ENCODE results near the gene SCN4A. TPM values are rescaled to one million over a fixed set of nuclear protein-coding genes. Genes with fewer than 3 reads are reported as not detected.

The SCN4A gene
- total and polyA plus RNA-seq, 2 of the 13 experiments (the other 11 are each of a cell fraction or from before 2014, with no cell fraction given), result 0.02 to 0.03 TPM

DNA sequence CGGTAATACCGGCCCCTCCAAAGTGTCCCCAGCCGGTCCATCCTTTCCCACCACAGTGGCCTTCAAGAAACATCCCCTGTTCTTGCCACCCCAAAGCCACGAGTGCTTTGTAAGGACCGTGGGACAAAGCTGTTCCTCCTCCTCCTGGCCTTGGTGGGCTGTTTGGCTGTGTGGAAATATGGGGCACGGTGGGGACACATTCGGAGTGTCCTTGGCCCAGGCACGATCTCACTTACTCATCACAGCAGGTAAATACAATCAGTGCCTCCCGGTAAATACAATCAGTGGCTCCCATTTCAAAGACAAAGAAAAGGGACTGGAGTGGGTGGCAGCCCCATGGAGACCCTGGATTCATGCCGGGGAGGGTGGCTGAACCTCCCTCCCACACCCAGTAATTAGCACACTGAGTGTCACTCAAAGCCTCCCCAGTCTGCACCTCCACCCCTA is 10.4 kb downstream of the SCN4A start (continued):
- TF ChIP-seq SCMH1 (CRISPR knock-in tag; IDR thresholded peaks at IDR 0.05; ENCODE audit: borderline replicate concordance) (no peak), DNMT3B (CRISPR knock-in tag; conservative IDR thresholded peaks at IDR 0.05) (peak; percentile 78; the same call in 1 of the 2 replicates), ZNF567 (CRISPR knock-in tag; IDR thresholded peaks at IDR 0.05; ENCODE audit: borderline replicate concordance) (no peak), ZNF143 (CRISPR knock-in tag; IDR thresholded peaks at IDR 0.05) (no peak), SOX5 (CRISPR knock-in tag; IDR thresholded peaks at IDR 0.05; ENCODE audit: borderline replicate concordance) (peak; percentile 65), SRSF9 (IDR thresholded peaks at IDR 0.05; ENCODE audit: borderline replicate concordance, insufficient read depth, low read depth, low read length, poor library complexity, severe bottlenecking) (no peak), ZNF891 (CRISPR knock-in tag; IDR thresholded peaks at IDR 0.05) (no peak), ZNF235 (CRISPR knock-in tag; IDR thresholded peaks at IDR 0.05; ENCODE audit: borderline replicate concordance) (no peak), ZNF792 (CRISPR knock-in tag; IDR thresholded peaks at IDR 0.05) (no peak), KDM5A (IDR thresholded peaks at IDR 0.05; ENCODE audit: borderline replicate concordance, low read length) (no peak), TARDBP (CRISPR knock-in tag; IDR thresholded peaks at IDR 0.05) (no peak), ZEB1 (IDR thresholded peaks at IDR 0.05; ENCODE audit: insufficient replicate concordance, low read depth) (no peak), ZNF501 (CRISPR knock-in tag; IDR thresholded peaks at IDR 0.05) (peak; percentile 58; the same call in 1 of the 2 replicates)
- TF ChIP-seq, protein P1, sequence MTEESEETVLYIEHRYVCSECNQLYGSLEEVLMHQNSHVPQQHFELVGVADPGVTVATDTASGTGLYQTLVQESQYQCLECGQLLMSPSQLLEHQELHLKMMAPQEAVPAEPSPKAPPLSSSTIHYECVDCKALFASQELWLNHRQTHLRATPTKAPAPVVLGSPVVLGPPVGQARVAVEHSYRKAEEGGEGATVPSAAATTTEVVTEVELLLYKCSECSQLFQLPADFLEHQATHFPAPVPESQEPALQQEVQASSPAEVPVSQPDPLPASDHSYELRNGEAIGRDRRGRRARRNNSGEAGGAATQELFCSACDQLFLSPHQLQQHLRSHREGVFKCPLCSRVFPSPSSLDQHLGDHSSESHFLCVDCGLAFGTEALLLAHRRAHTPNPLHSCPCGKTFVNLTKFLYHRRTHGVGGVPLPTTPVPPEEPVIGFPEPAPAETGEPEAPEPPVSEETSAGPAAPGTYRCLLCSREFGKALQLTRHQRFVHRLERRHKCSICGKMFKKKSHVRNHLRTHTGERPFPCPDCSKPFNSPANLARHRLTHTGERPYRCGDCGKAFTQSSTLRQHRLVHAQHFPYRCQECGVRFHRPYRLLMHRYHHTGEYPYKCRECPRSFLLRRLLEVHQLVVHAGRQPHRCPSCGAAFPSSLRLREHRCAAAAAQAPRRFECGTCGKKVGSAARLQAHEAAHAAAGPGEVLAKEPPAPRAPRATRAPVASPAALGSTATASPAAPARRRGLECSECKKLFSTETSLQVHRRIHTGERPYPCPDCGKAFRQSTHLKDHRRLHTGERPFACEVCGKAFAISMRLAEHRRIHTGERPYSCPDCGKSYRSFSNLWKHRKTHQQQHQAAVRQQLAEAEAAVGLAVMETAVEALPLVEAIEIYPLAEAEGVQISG (CRISPR knock-in tag; IDR thresholded peaks at IDR 0.05), result no peak
- TF ChIP-seq, protein P2, sequence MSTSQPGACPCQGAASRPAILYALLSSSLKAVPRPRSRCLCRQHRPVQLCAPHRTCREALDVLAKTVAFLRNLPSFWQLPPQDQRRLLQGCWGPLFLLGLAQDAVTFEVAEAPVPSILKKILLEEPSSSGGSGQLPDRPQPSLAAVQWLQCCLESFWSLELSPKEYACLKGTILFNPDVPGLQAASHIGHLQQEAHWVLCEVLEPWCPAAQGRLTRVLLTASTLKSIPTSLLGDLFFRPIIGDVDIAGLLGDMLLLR (CRISPR knock-in tag; IDR thresholded peaks at IDR 0.05), result no peak
- TF ChIP-seq, protein P3, sequence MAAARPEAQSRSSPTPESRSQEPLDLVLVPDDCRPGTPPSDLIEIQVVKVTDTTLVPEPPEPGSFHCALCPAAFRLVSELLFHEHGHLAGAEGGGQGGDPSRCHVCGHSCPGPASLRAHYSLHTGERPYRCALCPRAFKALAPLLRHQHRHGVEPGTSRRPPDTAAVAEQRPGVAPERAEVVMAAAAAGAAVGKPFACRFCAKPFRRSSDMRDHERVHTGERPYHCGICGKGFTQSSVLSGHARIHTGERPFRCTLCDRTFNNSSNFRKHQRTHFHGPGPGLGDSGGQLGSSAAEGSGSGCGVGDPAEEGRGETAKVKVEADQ (CRISPR knock-in tag; IDR thresholded peaks at IDR 0.05; ENCODE audit: borderline replicate concordance), result 0 out of 2 replicates have a peak, but pooled peaks have one; percentile 57
- TF ChIP-seq, protein P4, sequence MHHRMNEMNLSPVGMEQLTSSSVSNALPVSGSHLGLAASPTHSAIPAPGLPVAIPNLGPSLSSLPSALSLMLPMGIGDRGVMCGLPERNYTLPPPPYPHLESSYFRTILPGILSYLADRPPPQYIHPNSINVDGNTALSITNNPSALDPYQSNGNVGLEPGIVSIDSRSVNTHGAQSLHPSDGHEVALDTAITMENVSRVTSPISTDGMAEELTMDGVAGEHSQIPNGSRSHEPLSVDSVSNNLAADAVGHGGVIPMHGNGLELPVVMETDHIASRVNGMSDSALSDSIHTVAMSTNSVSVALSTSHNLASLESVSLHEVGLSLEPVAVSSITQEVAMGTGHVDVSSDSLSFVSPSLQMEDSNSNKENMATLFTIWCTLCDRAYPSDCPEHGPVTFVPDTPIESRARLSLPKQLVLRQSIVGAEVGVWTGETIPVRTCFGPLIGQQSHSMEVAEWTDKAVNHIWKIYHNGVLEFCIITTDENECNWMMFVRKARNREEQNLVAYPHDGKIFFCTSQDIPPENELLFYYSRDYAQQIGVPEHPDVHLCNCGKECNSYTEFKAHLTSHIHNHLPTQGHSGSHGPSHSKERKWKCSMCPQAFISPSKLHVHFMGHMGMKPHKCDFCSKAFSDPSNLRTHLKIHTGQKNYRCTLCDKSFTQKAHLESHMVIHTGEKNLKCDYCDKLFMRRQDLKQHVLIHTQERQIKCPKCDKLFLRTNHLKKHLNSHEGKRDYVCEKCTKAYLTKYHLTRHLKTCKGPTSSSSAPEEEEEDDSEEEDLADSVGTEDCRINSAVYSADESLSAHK (CRISPR knock-in tag; IDR thresholded peaks at IDR 0.05; ENCODE audit: borderline replicate concordance), result no peak
- TF ChIP-seq, protein P5, sequence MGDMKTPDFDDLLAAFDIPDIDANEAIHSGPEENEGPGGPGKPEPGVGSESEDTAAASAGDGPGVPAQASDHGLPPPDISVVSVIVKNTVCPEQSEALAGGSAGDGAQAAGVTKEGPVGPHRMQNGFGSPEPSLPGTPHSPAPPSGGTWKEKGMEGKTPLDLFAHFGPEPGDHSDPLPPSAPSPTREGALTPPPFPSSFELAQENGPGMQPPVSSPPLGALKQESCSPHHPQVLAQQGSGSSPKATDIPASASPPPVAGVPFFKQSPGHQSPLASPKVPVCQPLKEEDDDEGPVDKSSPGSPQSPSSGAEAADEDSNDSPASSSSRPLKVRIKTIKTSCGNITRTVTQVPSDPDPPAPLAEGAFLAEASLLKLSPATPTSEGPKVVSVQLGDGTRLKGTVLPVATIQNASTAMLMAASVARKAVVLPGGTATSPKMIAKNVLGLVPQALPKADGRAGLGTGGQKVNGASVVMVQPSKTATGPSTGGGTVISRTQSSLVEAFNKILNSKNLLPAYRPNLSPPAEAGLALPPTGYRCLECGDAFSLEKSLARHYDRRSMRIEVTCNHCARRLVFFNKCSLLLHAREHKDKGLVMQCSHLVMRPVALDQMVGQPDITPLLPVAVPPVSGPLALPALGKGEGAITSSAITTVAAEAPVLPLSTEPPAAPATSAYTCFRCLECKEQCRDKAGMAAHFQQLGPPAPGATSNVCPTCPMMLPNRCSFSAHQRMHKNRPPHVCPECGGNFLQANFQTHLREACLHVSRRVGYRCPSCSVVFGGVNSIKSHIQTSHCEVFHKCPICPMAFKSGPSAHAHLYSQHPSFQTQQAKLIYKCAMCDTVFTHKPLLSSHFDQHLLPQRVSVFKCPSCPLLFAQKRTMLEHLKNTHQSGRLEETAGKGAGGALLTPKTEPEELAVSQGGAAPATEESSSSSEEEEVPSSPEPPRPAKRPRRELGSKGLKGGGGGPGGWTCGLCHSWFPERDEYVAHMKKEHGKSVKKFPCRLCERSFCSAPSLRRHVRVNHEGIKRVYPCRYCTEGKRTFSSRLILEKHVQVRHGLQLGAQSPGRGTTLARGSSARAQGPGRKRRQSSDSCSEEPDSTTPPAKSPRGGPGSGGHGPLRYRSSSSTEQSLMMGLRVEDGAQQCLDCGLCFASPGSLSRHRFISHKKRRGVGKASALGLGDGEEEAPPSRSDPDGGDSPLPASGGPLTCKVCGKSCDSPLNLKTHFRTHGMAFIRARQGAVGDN (CRISPR knock-in tag; IDR thresholded peaks at IDR 0.05), result 0 out of 2 replicates have a peak, but pooled peaks have one; percentile 16
- TF ChIP-seq, protein P6, sequence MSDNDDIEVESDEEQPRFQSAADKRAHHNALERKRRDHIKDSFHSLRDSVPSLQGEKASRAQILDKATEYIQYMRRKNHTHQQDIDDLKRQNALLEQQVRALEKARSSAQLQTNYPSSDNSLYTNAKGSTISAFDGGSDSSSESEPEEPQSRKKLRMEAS (IDR thresholded peaks at IDR 0.05), result no peak

All from HepG2 (cell line).